GM12865 (cell line): ENCODE measurements around the gene PRORP.

ENCODE experiments used
- DNase-seq: peaks from one replicate; pipeline ENCODE4 v3.0.0; 2010; ENCODE audit warnings: low read depth
- H3K4me3 ChIP-seq: 2 replicates; pipeline ENCODE4 v1.5.1; 2011; ENCODE audit warnings: mild to moderate bottlenecking, low read depth, low read length, control low read depth
- TF ChIP-seq, protein P1 (sequence below): IDR thresholded peaks from 2 replicates; pipeline ENCODE4 v1.5.1; 2011; ENCODE audit warnings: low read length, control low read depth, low read depth, inconsistent platforms; ENCODE audit not compliant: insufficient read depth; ENCODE audit errors: missing control alignments

The PRORP gene

DNA sequence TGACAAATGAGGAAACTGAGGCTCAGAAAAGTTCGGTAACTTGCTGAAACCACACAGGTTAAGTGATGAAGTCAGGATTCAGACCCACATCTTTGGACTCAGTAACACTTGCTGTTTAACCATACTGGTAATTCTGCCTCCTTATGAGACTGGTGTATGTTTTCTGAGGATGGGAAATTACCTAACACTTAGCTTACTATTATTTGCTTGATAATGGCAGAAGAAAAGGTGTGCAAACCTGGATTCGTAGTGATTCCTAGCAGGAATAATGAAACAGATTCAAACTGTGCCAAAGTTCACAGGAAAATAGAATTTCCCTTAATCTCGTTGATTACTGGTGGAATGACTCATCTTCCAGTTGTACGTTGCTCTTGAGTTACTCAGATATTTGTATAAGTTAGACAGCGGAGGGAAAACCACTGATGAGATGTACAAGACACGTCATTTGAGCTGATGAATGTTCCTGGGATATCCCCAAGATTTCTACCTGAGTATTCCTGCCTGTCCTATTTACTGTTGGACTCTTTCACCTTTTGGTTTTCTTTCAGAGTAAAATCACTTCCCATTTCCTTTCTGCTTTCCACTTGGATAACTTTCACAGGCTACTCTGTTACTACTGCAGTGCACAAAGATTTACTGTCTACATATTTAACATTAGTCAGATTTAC lies 37.5 kb downstream of the PRORP start:
- TF ChIP-seq, protein P1, sequence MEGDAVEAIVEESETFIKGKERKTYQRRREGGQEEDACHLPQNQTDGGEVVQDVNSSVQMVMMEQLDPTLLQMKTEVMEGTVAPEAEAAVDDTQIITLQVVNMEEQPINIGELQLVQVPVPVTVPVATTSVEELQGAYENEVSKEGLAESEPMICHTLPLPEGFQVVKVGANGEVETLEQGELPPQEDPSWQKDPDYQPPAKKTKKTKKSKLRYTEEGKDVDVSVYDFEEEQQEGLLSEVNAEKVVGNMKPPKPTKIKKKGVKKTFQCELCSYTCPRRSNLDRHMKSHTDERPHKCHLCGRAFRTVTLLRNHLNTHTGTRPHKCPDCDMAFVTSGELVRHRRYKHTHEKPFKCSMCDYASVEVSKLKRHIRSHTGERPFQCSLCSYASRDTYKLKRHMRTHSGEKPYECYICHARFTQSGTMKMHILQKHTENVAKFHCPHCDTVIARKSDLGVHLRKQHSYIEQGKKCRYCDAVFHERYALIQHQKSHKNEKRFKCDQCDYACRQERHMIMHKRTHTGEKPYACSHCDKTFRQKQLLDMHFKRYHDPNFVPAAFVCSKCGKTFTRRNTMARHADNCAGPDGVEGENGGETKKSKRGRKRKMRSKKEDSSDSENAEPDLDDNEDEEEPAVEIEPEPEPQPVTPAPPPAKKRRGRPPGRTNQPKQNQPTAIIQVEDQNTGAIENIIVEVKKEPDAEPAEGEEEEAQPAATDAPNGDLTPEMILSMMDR = no peak
- peak; percentile 36 for DNase-seq
- no peak overlapping the region for H3K4me3 ChIP-seq

DNA sequence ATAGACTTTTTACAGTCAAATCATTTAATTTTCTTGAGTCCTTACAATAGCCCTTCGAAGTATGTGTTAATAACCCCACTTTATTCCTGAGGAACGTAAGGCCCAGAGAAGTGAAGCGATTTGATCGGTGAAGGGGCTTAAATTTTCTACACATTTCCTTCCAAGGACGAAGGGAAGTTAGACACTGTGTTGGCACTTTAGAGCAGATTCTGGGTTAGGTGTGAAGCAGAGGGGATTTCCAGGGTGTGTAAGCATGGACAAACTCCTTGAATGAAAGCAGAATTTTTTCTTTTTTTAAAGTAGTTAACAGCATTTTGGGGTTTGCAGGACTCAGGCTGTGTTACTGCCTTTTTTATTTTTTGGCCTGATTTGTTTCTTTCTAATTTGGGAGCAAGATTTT lies 38.9 kb downstream of the PRORP start:
- TF ChIP-seq, protein P1 = no peak
- DNase-seq = peak; percentile 38
- H3K4me3 ChIP-seq = no peak overlapping the region

DNA sequence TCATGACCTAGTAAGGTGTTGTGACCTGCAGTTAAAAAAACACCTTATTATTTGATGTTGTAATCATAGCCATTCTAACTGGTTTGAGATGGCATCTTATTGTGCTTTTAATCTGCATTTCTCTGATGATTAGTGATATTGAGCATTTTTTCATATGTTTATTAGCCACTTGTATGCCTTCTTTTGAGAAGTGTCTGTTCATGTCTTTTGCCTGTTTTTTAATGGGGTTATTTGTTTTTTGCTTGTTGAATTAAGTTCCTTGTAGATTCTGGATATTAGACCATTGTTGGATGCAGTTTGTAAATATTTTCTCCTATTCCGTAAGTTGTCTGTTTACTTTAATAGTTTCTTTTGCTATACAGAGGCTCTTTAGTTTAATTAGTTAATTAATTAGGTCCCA lies 41.0 kb downstream of the PRORP start:
- TF ChIP-seq, protein P1 = no peak
- H3K4me3 ChIP-seq = no peak overlapping the region
- DNase-seq = no peak

DNA sequence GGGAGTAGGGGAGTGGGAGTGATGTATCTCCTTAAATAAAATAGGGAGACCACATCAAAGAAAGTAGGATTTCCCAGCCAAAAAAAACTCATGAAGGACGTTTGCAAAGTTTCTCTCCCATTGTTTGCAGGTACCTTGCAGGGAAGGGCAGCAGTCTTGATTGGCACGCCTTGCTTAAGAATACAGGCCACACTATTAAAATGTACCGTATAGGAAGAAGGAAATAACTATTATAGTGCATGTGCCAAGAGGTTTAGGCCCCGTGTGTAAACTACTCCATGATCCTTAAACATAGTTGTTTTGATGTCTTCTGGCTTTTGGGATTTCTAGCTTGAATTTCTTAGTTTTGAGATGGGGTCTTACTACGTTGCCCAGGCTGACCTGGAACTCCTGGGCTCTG lies 42.5 kb downstream of the PRORP start:
- no peak for DNase-seq
- TF ChIP-seq, protein P1 = no peak
- no peak overlapping the region for H3K4me3 ChIP-seq

DNA sequence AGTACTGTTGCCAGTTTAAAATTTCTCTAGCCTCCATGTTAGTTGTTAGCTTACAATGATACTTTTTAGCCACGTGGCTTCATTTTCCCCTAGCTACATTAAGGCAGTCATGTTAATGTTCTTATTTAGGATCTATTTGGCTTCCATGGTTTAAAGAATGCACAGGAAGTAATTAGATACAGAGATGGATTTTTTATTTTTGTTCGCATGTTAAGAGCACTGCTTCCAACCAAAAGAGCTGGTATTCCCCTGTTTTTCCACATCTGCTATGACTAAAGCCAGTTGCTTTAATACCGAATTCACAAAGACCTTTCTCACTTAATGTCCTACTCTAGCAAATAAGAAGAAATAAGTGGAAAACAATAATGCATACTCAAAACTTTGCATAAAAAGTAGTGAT lies 45.1 kb downstream of the PRORP start:
- no peak for DNase-seq
- no peak overlapping the region for H3K4me3 ChIP-seq
- TF ChIP-seq, protein P1 = no peak
